ENCODE results near the gene ZFR2. TPM values are rescaled to one million over a fixed set of nuclear protein-coding genes. Genes with fewer than 3 reads are reported as not detected.
"Not testable (repeated sequence)": the region's sequence is repeated elsewhere in the genome, so short reads cannot be mapped to it uniquely, and the experiment has no call there.

Gene ZFR2
- total RNA-seq, 1 experiment from 2014 or later = not detected

GRCh38 chr19:3881272-3882040 is 12.6 kb upstream of the ZFR2 start:
- Histone ChIP-seq H3K9me2 (replicated peaks; ENCODE audit: low read length) (no peaks in the 10 kb centered on the region), H3K36me3 (ENCODE audit: low read depth, low read length) (no peaks in the 10 kb centered on the region), H3K9me3 (ENCODE audit: low read length) (no peaks in the 10 kb centered on the region), H3K4me2 (ENCODE audit: low read length) (no peak overlapping the region), H3K27ac (ENCODE audit: low read length) (no peak overlapping the region), H3K27me3 (ENCODE audit: low read length) (peaks cover 13% of the 10 kb centered on the region), H3K4me3 (ENCODE audit: low read length) (no peak overlapping the region), H3K79me2 (ENCODE audit: low read length) (no peaks in the 10 kb centered on the region), H3K4me1 (ENCODE audit: insufficient read depth, low read length) (no peaks in the 10 kb centered on the region), H3F3A (ENCODE audit: low read length, unreplicated experiment) (no peaks in the 10 kb centered on the region), H4K20me1 (ENCODE audit: low read length) (no peaks in the 10 kb centered on the region), H3K9ac (ENCODE audit: low read length) (no peak overlapping the region), H2AFZ (ENCODE audit: low read length) (no peak overlapping the region)
- TF ChIP-seq EZH2phosphoT487 (IDR thresholded peaks at IDR 0.05; ENCODE audit: borderline replicate concordance, low read length) (no peak), EZH2 (IDR thresholded peaks at IDR 0.05; ENCODE audit: low read length, unreplicated experiment) (no peak)
- ChIA-PET POLR2A (ENCODE audit: unreplicated experiment) (interaction anchor here (0.5 kb wide), 1 partner anchor 15 kb away, joined by 6 read pairs; no protein-coding TSS in a partner anchor), CTCF (no interaction called here)
- DNase-seq = no peak
- intact Hi-C loops (cut with micrococcal nuclease) = no loop called here
- no peak for ATAC-seq
- no TSS peak for BruUV-seq (replicated peaks)

GRCh38 chr19:3880471-3881271 is 11.8 kb upstream of the ZFR2 start, which contains the start of gene ATCAY:
ATCAY (plus strand) TSS chr19:3880685; CDS start chr19:3885768, 5,083 bp downstream.
- H4K20me1 ChIP-seq (ENCODE audit: low read length) = no peaks in the 10 kb centered on the region
- ChIA-PET POLR2A (ENCODE audit: unreplicated experiment) (interaction anchor here (0.5 kb wide), 1 partner anchor 14 kb away, joined by 6 read pairs; no protein-coding TSS in a partner anchor), CTCF (interaction anchor here (0.6 kb wide), 1 partner anchor 88 kb away, joined by 7 read pairs; no protein-coding TSS in a partner anchor)
- BruUV-seq (replicated peaks) = no TSS peak
- TF ChIP-seq EZH2phosphoT487 (IDR thresholded peaks at IDR 0.05; ENCODE audit: borderline replicate concordance, low read length) = no peak
- TF ChIP-seq CTCF (conservative IDR thresholded peaks at IDR 0.05; ENCODE audit: low read depth, low read length) = no peak
- TF ChIP-seq EZH2 (IDR thresholded peaks at IDR 0.05; ENCODE audit: low read length, unreplicated experiment) = no peak
- no peak within 1 kb of the TSS for H3K27ac ChIP-seq (ENCODE audit: low read length)
- H3K79me2 ChIP-seq (ENCODE audit: low read length) = no peaks in the 10 kb centered on the region
- no peak within 1 kb of the TSS for H3K9ac ChIP-seq (ENCODE audit: low read length)
- H3K4me1 ChIP-seq (ENCODE audit: insufficient read depth, low read length) = no peaks in the 10 kb centered on the region
- no peak within 1 kb of the TSS for H3K4me2 ChIP-seq (ENCODE audit: low read length)
- H3K27me3 ChIP-seq (ENCODE audit: low read length) = peaks cover 13% of the 10 kb centered on the region
- H3K9me3 ChIP-seq (ENCODE audit: low read length) = no peaks in the 10 kb centered on the region
- ATAC-seq = no peak
- no peak for DNase-seq
- intact Hi-C loops (cut with micrococcal nuclease) = no loop called here
- H3K4me3 ChIP-seq (ENCODE audit: low read length) = no peak within 1 kb of the TSS
- H2AFZ ChIP-seq (ENCODE audit: low read length) = no peak within 1 kb of the TSS
- H3K9me2 ChIP-seq (replicated peaks; ENCODE audit: low read length) = no peaks in the 10 kb centered on the region
- H3F3A ChIP-seq (ENCODE audit: low read length, unreplicated experiment) = no peaks in the 10 kb centered on the region
- no peaks in the 10 kb centered on the region for H3K36me3 ChIP-seq (ENCODE audit: low read depth, low read length)

- ATAC-seq (no peak), DNase-seq (no peak)
- no peak overlapping the region for H2AFZ ChIP-seq (ENCODE audit: low read length)
- H3K36me3 ChIP-seq (ENCODE audit: low read depth, low read length) = no peaks in the 10 kb centered on the region
- no peaks in the 10 kb centered on the region for H4K20me1 ChIP-seq (ENCODE audit: low read length)
- H3K9ac ChIP-seq (ENCODE audit: low read length) = no peak overlapping the region
- BruUV-seq (replicated peaks) = no TSS peak
- H3K4me1 ChIP-seq (ENCODE audit: insufficient read depth, low read length) = no peaks in the 10 kb centered on the region
- no peaks in the 10 kb centered on the region for H3K79me2 ChIP-seq (ENCODE audit: low read length)
- peaks cover 13% of the 10 kb centered on the region for H3K27me3 ChIP-seq (ENCODE audit: low read length)
- TF ChIP-seq CTCF (conservative IDR thresholded peaks at IDR 0.05; ENCODE audit: low read depth, low read length) (no peak; the same call in 1 of the 2 replicates), EZH2phosphoT487 (IDR thresholded peaks at IDR 0.05; ENCODE audit: borderline replicate concordance, low read length) (no peak), EZH2 (IDR thresholded peaks at IDR 0.05; ENCODE audit: low read length, unreplicated experiment) (no peak)
- no peak overlapping the region for H3K4me3 ChIP-seq (ENCODE audit: low read length)
- no peaks in the 10 kb centered on the region for H3K9me2 ChIP-seq (replicated peaks; ENCODE audit: low read length)
- intact Hi-C loops (cut with micrococcal nuclease) = no loop called here
- POLR2A ChIA-PET (ENCODE audit: unreplicated experiment) = no interaction called here
- no peaks in the 10 kb centered on the region for H3K9me3 ChIP-seq (ENCODE audit: low read length)
- CTCF ChIA-PET = no interaction called here
- no peaks in the 10 kb centered on the region for H3F3A ChIP-seq (ENCODE audit: low read length, unreplicated experiment)
- no peak overlapping the region for H3K27ac ChIP-seq (ENCODE audit: low read length)
- H3K4me2 ChIP-seq (ENCODE audit: low read length) = no peak overlapping the region
Observed at GRCh38 chr19:3879656-3880055, 10.8 kb upstream of the ZFR2 start.

GRCh38 chr19:3874695-3875094 is 5.9 kb upstream of the ZFR2 start:
- DNase-seq; CTCF ChIA-PET; H3K4me3 ChIP-seq (ENCODE audit: low read length); H3K4me1 ChIP-seq (ENCODE audit: insufficient read depth, low read length); H3K27me3 ChIP-seq (ENCODE audit: low read length); intact Hi-C loops (cut with micrococcal nuclease); H2AFZ ChIP-seq (ENCODE audit: low read length); H3K36me3 ChIP-seq (ENCODE audit: low read depth, low read length); H3K9ac ChIP-seq (ENCODE audit: low read length); POLR2A ChIA-PET (ENCODE audit: unreplicated experiment); H3K9me3 ChIP-seq (ENCODE audit: low read length); H3K4me2 ChIP-seq (ENCODE audit: low read length); H3K9me2 ChIP-seq (replicated peaks; ENCODE audit: low read length); BruUV-seq (replicated peaks); ATAC-seq; H4K20me1 ChIP-seq (ENCODE audit: low read length); H3K79me2 ChIP-seq (ENCODE audit: low read length); H3K27ac ChIP-seq (ENCODE audit: low read length); H3F3A ChIP-seq (ENCODE audit: low read length, unreplicated experiment): not testable (repeated sequence)
